HepG2 (cell line): Measurements from ENCODE around the gene MPC1. TPM values are rescaled to one million over a fixed set of nuclear protein-coding genes. Genes with fewer than 3 reads are reported as not detected.

ENCODE experiments used
- ASH2L ChIP-seq: fragments of 300-600, 200-600 bp; sonication (generic); IDR thresholded peaks from 2 replicates; pipeline ENCODE4 v1.7.0; 2017; ENCODE audit warnings: low read depth, mild to moderate bottlenecking, moderate library complexity, mixed read lengths, low read length; ENCODE audit not compliant: insufficient read length
- CBX1 ChIP-seq: IDR thresholded peaks from one replicate; pipeline ENCODE4 v1.6.1; 2016; ENCODE audit warnings: antibody characterized with exemption, low read depth
- CHCHD3 ChIP-seq: sonication (generic); formaldehyde crosslinking; IDR thresholded peaks from 2 replicates; pipeline ENCODE4 v1.8.0; 2022; ENCODE audit warnings: mild to moderate bottlenecking, missing genetic modification reagents, moderate library complexity
- CREM ChIP-seq, 2 experiments: sonication (generic) in 1 of 2; formaldehyde crosslinking in 1 of 2; IDR thresholded peaks; 2 replicates each; pipeline versions ENCODE4 v1.4.0 to v1.6.1; 2016 to 2020; ENCODE audit warnings: antibody characterized with exemption in 1 of 2, mild to moderate bottlenecking in 1 of 2, missing genetic modification reagents in 1 of 2
- DNMT1 ChIP-seq: sonication (generic); formaldehyde crosslinking; IDR thresholded peaks from 2 replicates; pipeline ENCODE4 v1.5.1; 2020; ENCODE audit warnings: mild to moderate bottlenecking, missing genetic modification reagents
- ETV5 ChIP-seq: IDR thresholded peaks from 2 replicates; pipeline ENCODE4 v1.6.1; 2018; ENCODE audit warnings: missing biosample characterization, missing genetic modification reagents, inconsistent platforms, borderline replicate concordance
- KLF16 ChIP-seq, 2 experiments: sonication (generic) in 1 of 2; formaldehyde crosslinking in 1 of 2; IDR thresholded peaks; 2 replicates each; pipeline versions ENCODE4 v1.6.1 to v1.8.0; 2016 to 2023; ENCODE audit warnings: missing genetic modification reagents in 2 of 2, missing compliant biosample characterization in 1 of 2
- NR2C2 ChIP-seq: sonication (generic); formaldehyde crosslinking; IDR thresholded peaks from 2 replicates; pipeline ENCODE4 v1.4.0; 2020; ENCODE audit warnings: missing genetic modification reagents, mild to moderate bottlenecking, moderate library complexity, borderline replicate concordance
- PAXIP1 ChIP-seq: sonication (generic); formaldehyde crosslinking; conservative IDR thresholded peaks from 2 replicates; pipeline ENCODE4 v1.4.0; 2020; ENCODE audit warnings: mild to moderate bottlenecking, missing genetic modification reagents, moderate library complexity
- RBAK ChIP-seq: sonication (generic); formaldehyde crosslinking; IDR thresholded peaks from 2 replicates; pipeline ENCODE4 v1.5.1; 2020; ENCODE audit warnings: mild to moderate bottlenecking, missing genetic modification reagents
- RNF219 ChIP-seq: sonication (generic); formaldehyde crosslinking; IDR thresholded peaks from 2 replicates; pipeline ENCODE4 v1.5.0; 2020; ENCODE audit warnings: mild to moderate bottlenecking, missing genetic modification reagents
- SAP130 ChIP-seq: IDR thresholded peaks from 2 replicates; pipeline ENCODE4 v1.6.1; 2016; ENCODE audit warnings: low read depth
- SKI ChIP-seq: fragments of 450-650 bp; IDR thresholded peaks from one replicate; pipeline ENCODE4 v1.6.1; 2018; ENCODE audit warnings: mild to moderate bottlenecking; ENCODE audit not compliant: partially characterized antibody
- ZFP36L1 ChIP-seq: sonication (generic); formaldehyde crosslinking; IDR thresholded peaks from 2 replicates; pipeline ENCODE4 v1.8.0; 2022; ENCODE audit warnings: mild to moderate bottlenecking, missing genetic modification reagents, moderate library complexity
- ZNF143 ChIP-seq: sonication (generic); formaldehyde crosslinking; IDR thresholded peaks from 2 replicates; pipeline ENCODE4 v1.4.0; 2020; ENCODE audit warnings: missing genetic modification reagents
- ZNF260 ChIP-seq: sonication (generic); formaldehyde crosslinking; IDR thresholded peaks from 2 replicates; pipeline ENCODE4 v1.4.0; 2020; ENCODE audit warnings: missing genetic modification reagents, low read depth, mild to moderate bottlenecking, borderline replicate concordance
- ZNF350 ChIP-seq: sonication (generic); formaldehyde crosslinking; IDR thresholded peaks from 2 replicates; pipeline ENCODE4 v1.4.0; 2020; ENCODE audit warnings: mild to moderate bottlenecking, low read depth, missing genetic modification reagents, borderline replicate concordance
- ZNF598 ChIP-seq: sonication (generic); formaldehyde crosslinking; IDR thresholded peaks from 2 replicates; pipeline ENCODE4 v1.5.1; 2020; ENCODE audit warnings: mild to moderate bottlenecking, missing genetic modification reagents, borderline replicate concordance
- ZNF781 ChIP-seq: sonication (generic); formaldehyde crosslinking; IDR thresholded peaks from 2 replicates; pipeline ENCODE4 v1.5.1; 2020; ENCODE audit warnings: borderline replicate concordance, mild to moderate bottlenecking, missing genetic modification reagents; ENCODE audit errors: not compliant biosample characterization
- polyA plus RNA-seq, 8 experiments: library from polyadenylated mRNA; depleted of rRNA in 3 of 8; stranded (reverse) in 7 of 8; unstranded in 1 of 8; fragments of >200 nt; fragmentation: Illumina TruSeq in 4 of 8; extraction: Trizol in 4 of 8; gene quantifications; 2 replicates each; pipeline versions ENCODE4 v1.2.1 to v1.2.3, GENCODE V29; 2011 to 2016; ENCODE audit warnings: low read depth in 4 of 8, missing spikeins in 1 of 8, mixed read lengths in 1 of 8; ENCODE audit not compliant: insufficient read depth in 1 of 8
- total RNA-seq, 5 experiments: library from RNA; depleted of rRNA; stranded (reverse); fragments of >200 nt; fragmentation: Illumina TruSeq; extraction: Trizol; gene quantifications; 2 replicates each; pipeline ENCODE4 v1.2.3, GENCODE V29; 2016; ENCODE audit warnings: low read depth in 1 of 5
- TF ChIP-seq, protein P1 (sequence below): sonication (generic); formaldehyde crosslinking; IDR thresholded peaks from 2 replicates; pipeline ENCODE4 v1.8.1; 2023; ENCODE audit warnings: mild to moderate bottlenecking, missing genetic modification reagents

MPC1 gene
- total and polyA plus RNA-seq, 2 of the 13 experiments (the other 11 are each of a cell fraction or from before 2014, with no cell fraction given), result 189 to 214 TPM

DNA sequence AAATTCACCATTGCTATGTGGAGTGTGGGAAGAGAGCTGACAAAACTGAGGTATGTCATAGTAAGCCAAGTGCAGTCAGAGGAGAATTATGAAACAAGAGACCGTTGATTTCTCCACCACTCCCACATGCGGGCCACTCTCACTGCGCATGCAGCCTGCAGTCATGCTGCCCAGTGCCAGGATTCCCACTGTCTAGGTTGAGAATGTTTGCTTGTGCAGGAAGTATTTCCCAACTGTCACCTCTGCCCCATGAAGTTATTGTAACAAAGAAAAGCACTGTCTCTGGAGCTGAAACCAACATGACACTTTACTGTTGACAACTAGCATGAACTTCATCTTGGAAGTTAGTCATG, 21.7 kb downstream of the MPC1 start (continued):
- TF ChIP-seq ZNF781 (CRISPR knock-in tag) (peak; percentile 87), ZFP36L1 (CRISPR knock-in tag) (peak; percentile 94), ETV5 (CRISPR knock-in tag) (peak; percentile 98), CBX1 (peak; percentile 73), RNF219 (peak; percentile 67; the same call in 1 of the 2 replicates), DNMT1 (no peak), ZNF598 (CRISPR knock-in tag) (0 out of 2 replicates have a peak, but pooled peaks have one; percentile 74), ZNF350 (CRISPR knock-in tag) (peak; percentile 97), ZNF143 (CRISPR knock-in tag) (peak; percentile 47; the same call in 1 of the 2 replicates), PAXIP1 (CRISPR knock-in tag) (peak; percentile 96), CHCHD3 (CRISPR knock-in tag) (no peak), ZNF260 (CRISPR knock-in tag) (no peak), SKI (peak; percentile 97), RBAK (CRISPR knock-in tag) (peak; percentile 79; the same call in 1 of the 2 replicates), NR2C2 (CRISPR knock-in tag) (peak; percentile 90), KLF16 (CRISPR knock-in tag; IDR thresholded peaks at IDR 0.05) (peak in 1 of 2 experiments; percentile 98; a peak in 2 of 4 replicates), ASH2L (peak; percentile 84), CREM (IDR thresholded peaks at IDR 0.05) (peak; percentile 88), CREM (CRISPR knock-in tag; IDR thresholded peaks at IDR 0.05) (no peak), SAP130 (peak; percentile 100)
- TF ChIP-seq, protein P1, sequence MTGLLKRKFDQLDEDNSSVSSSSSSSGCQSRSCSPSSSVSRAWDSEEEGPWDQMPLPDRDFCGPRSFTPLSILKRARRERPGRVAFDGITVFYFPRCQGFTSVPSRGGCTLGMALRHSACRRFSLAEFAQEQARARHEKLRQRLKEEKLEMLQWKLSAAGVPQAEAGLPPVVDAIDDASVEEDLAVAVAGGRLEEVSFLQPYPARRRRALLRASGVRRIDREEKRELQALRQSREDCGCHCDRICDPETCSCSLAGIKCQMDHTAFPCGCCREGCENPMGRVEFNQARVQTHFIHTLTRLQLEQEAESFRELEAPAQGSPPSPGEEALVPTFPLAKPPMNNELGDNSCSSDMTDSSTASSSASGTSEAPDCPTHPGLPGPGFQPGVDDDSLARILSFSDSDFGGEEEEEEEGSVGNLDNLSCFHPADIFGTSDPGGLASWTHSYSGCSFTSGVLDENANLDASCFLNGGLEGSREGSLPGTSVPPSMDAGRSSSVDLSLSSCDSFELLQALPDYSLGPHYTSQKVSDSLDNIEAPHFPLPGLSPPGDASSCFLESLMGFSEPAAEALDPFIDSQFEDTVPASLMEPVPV (CRISPR knock-in tag), result peak; percentile 83; the same call in 1 of the 2 replicates
